HG02623 (cell line): ENCODE measurements around the gene MYO6.

Source experiments
- ATAC-seq: cut with Tn5 transposase; IDR thresholded peaks from one replicate; pipeline ENCODE4 v1.9.1; 2021; ENCODE audit warnings: moderate library complexity; ENCODE audit not compliant: unreplicated experiment

Gene MYO6

DNA sequence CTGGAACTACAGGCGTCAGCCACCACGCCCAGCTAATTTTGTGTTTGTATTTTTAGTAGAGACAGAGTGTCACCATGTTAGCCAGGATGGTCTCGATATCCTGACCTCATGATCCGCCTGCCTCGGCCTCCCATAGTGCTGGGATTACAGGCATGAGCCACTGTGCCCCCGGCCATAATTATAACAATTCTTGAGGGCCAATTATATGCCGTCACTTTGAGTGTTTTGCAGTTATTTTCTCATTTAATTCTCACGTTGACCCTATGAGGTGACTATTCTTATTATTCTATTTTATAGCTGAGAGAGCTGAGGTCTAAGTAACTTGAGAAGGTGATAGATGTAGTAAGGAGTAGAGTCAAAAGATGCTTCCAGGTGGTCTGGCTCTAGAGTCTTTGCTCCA is 13.0 kb downstream of the MYO6 start:
- no peak for ATAC-seq

DNA sequence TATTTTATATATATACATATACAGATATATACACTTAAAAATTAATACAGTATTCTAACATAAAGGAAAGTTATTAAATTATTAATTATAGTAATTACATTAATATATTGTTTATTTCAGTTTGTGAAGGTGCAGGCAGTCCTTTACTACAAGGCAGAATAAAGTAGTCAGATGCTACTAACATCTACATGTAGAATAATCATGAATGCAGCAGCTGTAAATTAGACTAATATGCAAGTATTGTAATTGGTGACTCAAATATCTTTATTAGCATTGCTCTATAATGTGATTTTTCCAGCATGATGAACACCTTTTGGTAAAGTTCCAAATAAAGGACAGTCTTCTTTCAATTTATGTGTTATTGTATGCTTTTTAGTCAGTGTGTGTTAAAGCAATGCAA is 17.3 kb downstream of the MYO6 start:
- ATAC-seq = no peak

DNA sequence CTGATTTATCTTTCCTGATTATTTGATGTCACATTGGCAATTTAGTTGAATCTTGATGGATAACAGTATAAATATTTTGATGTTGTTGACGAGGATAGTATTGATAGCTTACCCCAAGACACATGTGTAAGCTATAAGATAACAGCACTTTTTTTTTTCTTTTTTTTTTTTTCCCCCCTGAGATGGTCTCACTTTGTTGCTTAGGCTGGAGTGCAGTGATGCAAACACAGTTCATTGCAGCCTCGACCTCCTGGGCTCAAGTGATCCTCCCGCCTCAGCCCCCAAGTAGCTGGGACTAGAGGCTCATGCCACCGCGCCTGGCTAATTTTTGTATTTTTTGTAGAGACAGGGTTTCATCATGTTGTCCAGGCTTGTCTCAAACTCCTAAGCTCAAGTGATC is 21.8 kb downstream of the MYO6 start:
- ATAC-seq = no peak

DNA sequence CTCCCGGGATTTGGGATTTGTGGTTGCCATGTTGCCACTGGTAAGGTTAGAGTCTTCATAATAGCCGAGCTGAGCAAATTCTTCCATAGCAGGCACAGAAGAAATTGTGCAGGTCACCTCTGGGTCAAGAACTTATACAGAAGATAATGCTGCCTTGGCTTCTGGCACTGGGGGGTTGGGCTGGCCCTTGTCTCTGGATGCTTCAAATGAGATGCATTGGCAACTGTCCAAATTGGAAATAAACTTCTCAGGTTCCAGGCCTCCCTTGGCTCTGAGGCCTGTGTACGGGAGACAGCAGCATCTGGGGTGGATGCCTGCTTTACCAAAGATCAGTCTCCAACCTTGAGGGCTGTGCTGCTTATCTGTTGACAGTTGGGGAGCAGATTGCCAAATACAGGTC is 26.2 kb downstream of the MYO6 start:
- ATAC-seq = no peak

DNA sequence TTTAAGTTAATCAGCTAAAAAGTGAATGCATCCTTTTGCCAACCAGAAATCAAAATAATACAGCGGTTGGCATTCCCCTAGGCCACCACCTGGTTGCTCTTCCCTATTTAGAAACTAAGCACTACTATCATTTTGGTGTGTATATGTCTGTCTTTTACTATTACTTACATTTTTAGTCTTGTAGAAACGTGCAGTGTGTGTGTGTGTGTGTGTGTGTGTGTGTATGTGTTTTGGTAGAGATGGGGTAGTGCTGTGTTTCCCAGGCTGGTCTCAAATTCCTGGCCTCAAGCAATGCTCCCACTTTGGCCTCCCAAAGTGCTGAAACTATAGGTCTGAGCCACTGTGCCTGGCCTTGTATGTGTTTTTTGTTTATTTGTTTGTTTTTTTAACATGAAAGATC is 27.4 kb downstream of the MYO6 start:
- ATAC-seq = no peak

DNA sequence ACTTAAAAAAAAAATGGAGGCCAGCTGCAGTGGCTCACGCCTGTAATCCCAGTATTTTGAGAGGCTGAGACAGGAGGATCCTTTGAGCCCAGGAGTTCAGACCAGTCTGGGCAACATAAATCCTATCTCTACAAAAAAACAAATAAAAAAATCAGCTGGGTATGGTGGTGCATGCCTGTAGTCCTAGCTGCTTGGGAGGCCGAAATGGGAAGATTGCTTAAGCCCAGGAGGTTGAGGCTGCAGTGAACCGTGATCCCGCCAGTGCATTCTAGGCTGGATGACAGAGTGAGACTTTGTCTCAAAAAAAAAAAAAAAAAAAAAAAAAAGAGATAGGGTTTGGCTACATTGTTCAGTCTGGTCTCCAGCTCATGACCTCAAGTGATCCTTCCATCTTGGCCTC is 29.7 kb downstream of the MYO6 start:
- no peak for ATAC-seq

DNA sequence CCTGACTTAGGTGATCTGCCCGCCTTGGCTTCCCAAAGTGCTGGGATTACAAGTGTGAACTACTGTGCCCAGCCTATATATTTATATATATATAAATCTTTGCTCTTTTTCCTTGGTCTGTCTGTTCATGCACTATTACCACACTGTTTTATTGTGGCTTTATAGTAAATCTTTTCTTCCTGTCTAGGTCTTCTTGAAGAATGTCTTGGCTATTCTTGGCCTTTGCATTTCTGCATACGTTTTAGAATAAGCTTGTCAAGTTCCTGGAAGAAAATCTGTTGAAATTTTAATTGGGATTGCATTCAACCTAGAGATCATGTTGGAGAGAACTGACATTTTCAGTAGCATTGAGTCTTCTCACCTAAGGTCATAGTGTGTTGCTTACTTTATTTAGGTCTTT is 37.1 kb downstream of the MYO6 start:
- no peak for ATAC-seq

DNA sequence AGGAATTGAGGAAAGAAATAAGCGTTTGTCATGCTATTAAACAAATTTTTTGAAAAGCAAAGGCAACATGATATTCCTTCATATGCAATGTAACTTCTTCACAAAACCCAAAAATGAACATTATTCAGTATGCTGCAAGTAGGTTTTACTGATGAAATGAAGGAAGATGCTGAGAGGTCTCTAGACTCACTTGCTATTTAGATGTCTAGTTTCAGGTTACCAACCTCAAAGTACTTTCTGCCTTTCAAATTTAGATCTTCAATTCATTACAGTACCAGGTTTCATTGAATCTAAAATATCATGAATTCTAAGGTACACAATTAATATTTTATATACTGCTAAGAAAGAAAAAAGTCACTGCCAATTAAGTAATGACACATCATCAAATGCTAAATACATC is 39.9 kb downstream of the MYO6 start:
- ATAC-seq = no peak

DNA sequence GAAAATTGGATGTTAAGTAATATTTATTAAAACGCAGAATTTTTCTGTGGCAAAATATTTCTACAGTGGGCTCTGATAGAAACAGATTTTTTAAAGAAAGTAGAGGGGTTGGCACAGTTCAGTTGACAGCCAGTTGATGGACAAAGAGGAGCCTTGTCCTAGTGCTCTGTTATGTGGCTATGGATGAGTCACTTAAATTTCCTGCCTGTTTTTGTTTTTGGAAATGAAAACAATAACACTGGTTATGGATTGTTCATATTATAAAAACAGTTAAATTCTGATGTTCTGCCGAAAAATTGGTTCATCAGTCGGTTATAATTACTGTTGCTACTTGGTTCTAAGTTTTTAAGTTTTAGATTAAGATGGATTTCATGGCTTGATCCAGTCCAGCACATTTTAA is 42.8 kb downstream of the MYO6 start:
- ATAC-seq = no peak

DNA sequence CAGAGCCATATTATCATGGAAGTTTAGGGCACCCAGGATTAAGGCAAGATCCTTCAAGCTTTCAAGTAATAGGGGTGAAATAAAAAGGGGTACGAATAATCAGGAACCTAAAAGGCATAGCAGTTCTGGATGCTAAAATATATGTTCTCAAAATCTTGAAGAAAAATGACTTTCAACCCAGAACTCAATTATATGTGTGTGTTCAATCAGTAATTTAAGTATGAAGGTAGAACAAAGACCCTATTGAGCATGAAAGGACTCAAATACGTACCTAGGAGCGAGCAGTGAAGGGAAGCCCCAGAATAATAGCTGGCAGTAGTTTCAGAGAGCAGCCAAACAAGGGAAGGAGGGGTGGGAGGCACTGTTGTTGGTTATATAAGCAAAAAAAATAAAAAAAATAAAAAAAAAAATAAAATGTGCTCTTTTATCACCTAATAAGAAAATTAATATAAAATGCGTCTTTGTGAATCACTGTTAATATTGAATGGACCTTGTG is 45.4 kb downstream of the MYO6 start:
- ATAC-seq = no peak

DNA sequence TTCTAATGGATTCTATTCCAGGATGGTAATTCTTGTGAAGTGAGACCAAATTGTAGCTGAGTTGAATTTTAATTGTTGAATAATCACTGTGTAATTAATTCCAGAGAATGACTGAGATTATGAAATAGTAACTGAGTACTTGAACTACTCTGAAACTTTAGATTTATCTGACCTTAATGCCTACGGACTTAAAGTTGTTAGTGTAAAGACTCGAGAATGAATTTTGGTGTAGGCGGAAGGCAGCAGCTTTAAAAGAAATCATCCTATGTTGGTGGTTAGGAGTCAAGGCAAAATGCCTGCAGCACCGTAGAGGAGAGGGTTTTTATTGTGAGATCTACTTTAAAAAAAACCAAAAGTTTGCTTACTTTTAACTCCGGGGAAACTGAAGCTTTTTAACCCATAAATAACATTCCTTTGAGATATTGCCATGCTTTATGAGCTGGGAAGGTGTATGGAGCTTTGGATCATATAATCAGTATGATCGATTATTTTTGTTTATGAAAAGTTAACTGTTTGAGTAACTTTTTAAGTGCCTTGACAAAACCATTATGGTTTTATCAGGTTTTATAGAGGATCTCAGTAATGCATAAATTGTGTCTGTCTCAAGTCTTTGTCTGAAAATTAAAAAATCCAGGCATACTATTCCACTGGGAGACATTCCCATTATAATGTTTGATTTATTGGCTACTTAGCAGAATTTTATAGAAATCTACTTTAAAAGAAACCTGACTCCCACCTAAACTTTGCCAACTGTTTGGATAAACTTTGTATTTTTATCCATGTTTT is 46.1 kb downstream of the MYO6 start:
- no peak for ATAC-seq

DNA sequence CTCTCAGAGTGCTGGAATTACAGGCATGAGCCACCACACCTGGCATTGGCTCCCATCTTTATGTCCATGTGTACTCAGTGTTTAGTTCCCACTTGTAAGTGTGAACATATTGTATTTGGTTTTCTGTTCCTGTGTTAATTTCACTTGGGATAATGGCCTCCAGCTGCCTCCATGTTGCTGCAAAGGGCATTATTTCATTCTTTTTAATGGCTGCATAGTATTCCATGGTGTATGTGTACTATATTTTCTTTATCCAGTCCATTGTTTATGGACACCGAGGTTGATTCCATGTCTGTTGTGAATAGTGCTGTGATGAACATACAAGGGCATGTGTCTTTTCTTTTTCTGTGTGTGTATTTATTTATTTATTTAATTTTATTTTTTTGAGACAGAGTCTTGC is 47.7 kb downstream of the MYO6 start:
- ATAC-seq = no peak

DNA sequence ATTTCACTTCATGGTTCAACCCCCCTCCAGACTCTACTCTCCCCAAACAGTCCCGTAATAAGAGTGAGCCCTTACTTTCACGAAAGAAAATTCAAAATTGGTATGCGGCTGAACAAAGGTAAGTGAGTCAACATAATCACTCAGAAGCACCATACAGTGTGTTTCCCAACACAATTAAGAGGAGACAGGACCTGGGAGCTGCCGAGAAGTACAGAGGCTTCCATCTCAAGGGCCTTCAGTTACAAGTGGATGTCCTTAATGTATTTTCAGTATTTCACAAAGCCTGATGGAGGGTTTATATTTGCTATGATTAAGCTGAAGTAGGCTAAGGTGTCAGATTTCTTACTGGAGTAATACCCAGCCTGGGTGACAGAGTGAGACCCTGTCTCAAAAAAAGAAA is 51.1 kb downstream of the MYO6 start:
- no peak for ATAC-seq

DNA sequence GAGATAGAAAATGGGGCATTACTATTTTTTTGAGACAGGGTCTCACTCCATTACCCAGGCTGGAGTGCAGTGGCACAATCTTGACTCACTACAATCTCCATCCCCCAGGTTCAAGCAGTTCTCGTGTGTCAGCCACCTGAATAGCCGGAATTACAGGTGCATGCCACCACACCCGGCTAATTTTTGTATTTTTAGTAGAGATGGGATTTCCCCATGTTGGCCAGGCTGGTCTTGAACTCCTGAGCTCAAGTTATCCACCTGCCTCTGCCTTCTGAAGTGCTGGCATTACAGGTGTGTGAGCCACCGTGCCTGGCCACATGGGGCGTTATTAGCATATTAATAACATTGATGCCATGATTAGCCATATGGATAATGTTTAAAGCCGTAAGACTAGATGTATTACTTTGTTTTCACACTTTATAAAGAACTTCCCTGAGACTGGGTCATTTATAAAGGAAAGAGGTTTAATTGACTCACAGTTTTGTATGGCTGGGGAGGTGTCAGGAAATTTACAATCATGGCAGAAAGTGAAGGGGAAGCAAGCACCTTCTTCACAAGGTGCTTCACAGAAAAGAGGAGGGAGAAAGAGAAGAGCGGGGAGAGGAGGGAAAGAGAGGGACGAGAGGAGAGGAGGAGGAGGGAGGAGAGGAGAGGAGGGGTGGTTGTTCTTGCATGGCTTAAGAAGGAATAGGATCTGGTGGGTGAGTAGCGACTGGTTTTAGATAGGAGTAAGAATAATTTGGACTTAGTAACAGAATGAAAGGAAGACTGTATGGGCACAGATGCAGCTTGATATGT is 51.9 kb downstream of the MYO6 start:
- ATAC-seq = no peak

DNA sequence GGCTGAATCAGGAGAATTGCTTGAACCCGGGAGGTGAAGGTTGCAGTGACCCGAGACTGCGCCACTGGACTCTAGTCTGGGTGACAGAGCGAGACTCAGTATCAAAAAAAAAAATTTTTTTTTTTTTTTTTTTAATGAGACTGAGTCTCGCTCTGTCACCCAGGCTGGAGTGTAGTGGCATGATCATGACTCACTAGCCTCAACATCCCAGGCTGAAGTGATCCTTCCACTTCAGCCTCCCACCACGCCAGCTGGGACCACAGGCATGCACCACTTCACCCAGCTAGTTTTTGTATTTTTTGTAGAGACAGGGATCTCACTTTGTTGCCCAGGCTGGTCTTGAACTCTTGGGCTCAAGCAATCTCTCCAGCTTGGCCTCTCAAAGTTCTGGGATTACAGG is 53.3 kb downstream of the MYO6 start:
- ATAC-seq = no peak

DNA sequence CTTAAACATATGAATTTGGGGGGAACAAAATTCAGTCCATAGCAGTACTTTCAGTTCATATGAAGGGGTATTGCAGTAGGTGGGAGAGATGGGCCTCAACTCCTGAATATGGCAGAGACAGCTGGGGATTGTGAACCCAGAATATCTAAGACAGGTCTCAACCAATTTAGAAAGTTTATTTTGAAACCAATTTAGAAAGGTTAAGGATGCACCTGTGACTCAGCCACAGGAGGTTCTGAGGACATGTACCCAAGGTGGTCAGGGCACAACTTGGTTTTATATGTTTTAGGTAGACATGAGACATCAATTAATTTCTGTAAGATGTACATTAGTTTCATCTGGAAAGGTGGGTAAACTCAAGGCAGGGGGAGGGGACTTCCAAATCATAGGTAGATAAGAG is 59.5 kb downstream of the MYO6 start:
- ATAC-seq = no peak

DNA sequence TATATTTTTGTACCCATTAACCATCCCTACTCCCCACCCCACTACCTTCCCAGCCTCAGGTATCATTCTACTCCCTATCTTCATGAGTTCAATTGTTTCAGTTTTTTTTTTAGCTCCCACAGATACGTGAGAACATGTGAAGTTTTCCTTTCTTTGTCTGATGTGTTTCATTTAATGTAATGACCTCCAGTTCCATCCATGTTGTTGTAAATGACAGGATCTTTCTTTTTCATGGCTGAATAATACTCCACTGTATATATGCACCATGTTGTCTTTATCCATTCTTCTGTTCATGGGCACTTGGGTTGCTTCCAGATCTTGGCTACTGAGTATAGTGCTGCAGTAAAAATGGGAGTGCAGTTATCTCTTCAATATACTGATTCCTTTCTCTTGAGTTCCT is 63.5 kb downstream of the MYO6 start:
- no peak for ATAC-seq

DNA sequence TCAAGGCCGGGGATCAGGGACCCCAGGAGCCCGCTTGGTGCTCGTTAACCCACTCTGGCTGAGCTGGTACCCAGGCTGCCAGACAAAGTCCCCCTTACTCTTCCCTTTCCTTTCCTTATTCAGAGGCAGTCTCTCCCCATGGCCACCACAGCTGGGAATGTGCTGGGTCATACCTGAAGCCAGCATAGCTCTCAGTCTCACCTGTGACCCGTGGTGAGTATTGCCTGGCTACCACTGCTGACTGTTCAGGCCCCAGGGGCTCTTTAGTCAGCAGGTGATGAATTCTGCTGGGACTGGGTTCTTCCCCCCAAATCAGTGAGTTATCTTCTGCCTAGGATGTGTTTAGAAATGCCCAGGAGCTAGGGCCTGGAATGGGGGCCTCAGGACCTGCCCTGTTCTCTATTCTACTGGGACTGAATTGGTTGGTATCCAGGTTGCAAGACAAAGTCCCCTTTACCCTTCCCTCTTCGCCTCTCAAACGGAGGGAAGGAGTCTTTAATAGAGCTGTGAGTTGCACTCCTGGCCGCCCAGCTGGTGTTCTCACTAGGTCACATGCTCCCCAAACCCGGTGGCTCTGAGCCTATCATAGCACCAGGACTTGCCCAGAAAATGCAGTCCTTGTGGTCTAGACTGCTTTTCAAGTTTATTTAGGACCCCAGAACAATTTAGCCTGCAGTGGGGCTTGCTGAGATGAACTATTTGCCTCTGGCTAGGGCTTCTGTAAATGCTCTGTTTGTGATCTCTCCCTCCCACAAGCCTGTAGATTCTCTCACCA is 64.6 kb downstream of the MYO6 start:
- ATAC-seq = no peak

DNA sequence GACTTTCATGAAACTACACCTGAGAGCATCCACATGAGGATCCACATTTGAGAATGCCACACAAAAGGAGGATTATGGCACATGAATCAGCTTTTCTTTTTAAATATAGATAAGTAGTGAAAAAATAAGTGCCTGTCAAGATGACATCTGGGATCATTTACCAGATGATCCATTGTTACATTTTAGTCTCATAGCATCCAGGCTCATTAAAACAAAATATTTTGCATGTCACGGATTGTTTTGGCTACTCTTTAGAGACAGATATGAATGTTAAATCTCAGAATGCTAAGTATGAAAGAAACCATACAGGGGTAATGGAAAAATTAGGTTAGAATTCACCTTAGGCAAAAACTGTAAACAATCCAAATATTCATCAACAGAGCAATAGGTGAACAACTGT is 66.7 kb downstream of the MYO6 start:
- ATAC-seq = no peak

DNA sequence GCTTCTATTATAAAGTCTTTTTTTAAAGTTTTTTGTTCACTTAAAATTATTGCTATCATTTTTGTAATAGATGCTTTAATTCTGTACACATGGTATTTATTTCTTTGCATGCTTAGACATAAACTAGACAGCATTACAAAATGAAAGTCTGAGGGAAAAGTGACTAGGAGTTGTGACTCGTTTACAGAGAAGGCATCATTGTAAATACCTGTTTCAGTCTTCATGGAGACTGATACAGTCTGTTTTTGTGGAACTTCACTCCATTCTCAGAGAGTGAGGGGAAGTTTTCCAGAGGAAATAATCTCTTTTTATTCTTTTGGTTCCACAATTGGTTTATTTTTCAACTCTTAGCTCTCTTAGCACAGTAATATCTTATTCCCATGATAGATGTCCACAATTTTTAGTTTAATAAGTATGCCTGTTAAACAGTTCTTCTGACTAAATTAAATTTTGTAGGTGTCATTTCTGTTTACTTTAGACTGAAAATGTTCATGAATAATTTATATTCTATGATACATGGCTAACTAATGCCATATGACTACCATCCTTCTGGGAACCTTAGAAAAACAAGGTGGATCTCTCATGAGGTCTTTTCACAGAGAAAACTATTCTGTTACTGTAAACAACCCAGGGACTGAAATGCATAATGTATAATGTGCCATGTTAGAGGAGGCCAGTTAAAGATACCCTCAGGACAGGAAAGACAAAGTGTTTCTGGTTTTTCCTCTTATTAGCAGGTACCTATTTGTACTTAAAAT is 69.2 kb downstream of the MYO6 start:
- no peak for ATAC-seq
